GM21381 (cell line): ENCODE data around the gene HIF1A.
"Not testable (repeated sequence)": the region's sequence is repeated elsewhere in the genome, so short reads cannot be mapped to it uniquely, and the experiment has no call there.

Source experiments
- ATAC-seq: cut with Tn5 transposase; IDR thresholded peaks from one replicate; pipeline ENCODE4 v1.9.1; 2021; ENCODE audit warnings: mild to moderate bottlenecking, moderate library complexity; ENCODE audit not compliant: unreplicated experiment

HIF1A gene

GRCh38 chr14:61744238-61744637 lies 48.9 kb downstream of the HIF1A start:
- ATAC-seq, result no peak

- not testable (repeated sequence) for ATAC-seq
Measured at GRCh38 chr14:61746346-61746745, 51.0 kb downstream of the HIF1A start.

GRCh38 chr14:61746881-61747280 lies 51.6 kb downstream of the HIF1A start:
- no peak for ATAC-seq

- ATAC-seq, result no peak
Measured at GRCh38 chr14:61747342-61747741, 52.0 kb downstream of the HIF1A start.

GRCh38 chr14:61749264-61749663 lies 54.0 kb downstream of the HIF1A start:
- no peak for ATAC-seq

GRCh38 chr14:61749867-61750266 lies 54.6 kb downstream of the HIF1A start:
- no peak for ATAC-seq

GRCh38 chr14:61750708-61751474 lies 55.6 kb downstream of the HIF1A start:
- peak; percentile 94 for ATAC-seq

GRCh38 chr14:61751475-61751989 lies 56.2 kb downstream of the HIF1A start:
- ATAC-seq, result no peak

- peak; percentile 34 for ATAC-seq
Measured at GRCh38 chr14:61752626-61753025, 57.3 kb downstream of the HIF1A start.

- ATAC-seq, result no peak
Measured at GRCh38 chr14:61753631-61754030, 58.3 kb downstream of the HIF1A start.

GRCh38 chr14:61754627-61755381 lies 59.5 kb downstream of the HIF1A start:
- no peak for ATAC-seq

- ATAC-seq, result not testable (repeated sequence)
Measured at GRCh38 chr14:61755382-61755742, 60.0 kb downstream of the HIF1A start.

GRCh38 chr14:61756135-61756534 lies 60.8 kb downstream of the HIF1A start:
- ATAC-seq, result no peak

- ATAC-seq, result no peak
Measured at GRCh38 chr14:61759878-61760277, 64.6 kb downstream of the HIF1A start.

GRCh38 chr14:61761557-61761956 lies 66.2 kb downstream of the HIF1A start:
- ATAC-seq, result peak; percentile 1

- peak; percentile 99 for ATAC-seq
Measured at GRCh38 chr14:61761959-61762786, 66.9 kb downstream of the HIF1A start, which contains the start of gene SNAPC1. SNAPC1 (plus strand) TSS chr14:61762420; CDS start chr14:61762461, 41 bp downstream.

GRCh38 chr14:61764342-61765122 lies 69.2 kb downstream of the HIF1A start:
- no peak for ATAC-seq

- no peak for ATAC-seq
Measured at GRCh38 chr14:61765225-61765943, 70.1 kb downstream of the HIF1A start.

GRCh38 chr14:61766151-61766550 lies 70.8 kb downstream of the HIF1A start:
- no peak for ATAC-seq

- ATAC-seq, result no peak
Measured at GRCh38 chr14:61768240-61768639, 72.9 kb downstream of the HIF1A start.
